CD4-positive, CD25-positive, alpha-beta regulatory T cell (primary cell): ENCODE data around the gene SIGLEC10. TPM values are rescaled to one million over a fixed set of nuclear protein-coding genes. Genes with fewer than 3 reads are reported as not detected.
"Not testable (repeated sequence)": the region's sequence is repeated elsewhere in the genome, so short reads cannot be mapped to it uniquely, and the experiment has no call there.

Experiments
- ATAC-seq, 2 donors: fragments of 150-1000 bp; cut with Tn5 transposase; one replicate each; pipeline ENCODE4 v1.10.0; 2021; ENCODE audit warnings: low read depth in 2 of 2, moderate number of reproducible peaks in 2 of 2, moderate library complexity in 1 of 2
- DNase-seq, 3 donors: peaks; one replicate each; pipeline versions ENCODE4 v3.0.0 to v3.0.0-alpha.2; 2012 to 2022; ENCODE audit warnings: mixed read lengths in 1 of 3
- H3K27ac ChIP-seq: one replicate; pipeline ENCODE4 v1.7.0; 2013; ENCODE audit warnings: mild to moderate bottlenecking, low read length; ENCODE audit not compliant: insufficient read depth, poor library complexity, severe bottlenecking
- H3K27me3 ChIP-seq: one replicate; pipeline ENCODE4 v1.7.0; 2013; ENCODE audit warnings: low read length; ENCODE audit not compliant: control insufficient read depth, insufficient read depth
- H3K36me3 ChIP-seq: one replicate; pipeline ENCODE4 v1.7.0; 2013; ENCODE audit warnings: mild to moderate bottlenecking, low read length, moderate library complexity; ENCODE audit not compliant: control insufficient read depth, insufficient read depth
- H3K4me1 ChIP-seq: 2 replicates; pipeline ENCODE4 v1.7.0; 2013; ENCODE audit warnings: mild to moderate bottlenecking, low read length; ENCODE audit not compliant: insufficient read depth, control insufficient read depth, poor library complexity, severe bottlenecking
- H3K4me3 ChIP-seq: one replicate; pipeline ENCODE4 v1.7.0; 2013; ENCODE audit warnings: low read depth, mild to moderate bottlenecking, low read length, moderate library complexity
- H3K9me3 ChIP-seq, 2 experiments: 1 replicate in 1 of 2; 2 replicates in 1 of 2; pipeline ENCODE4 v1.7.0; 2013; ENCODE audit warnings: low read length in 2 of 2, mild to moderate bottlenecking in 1 of 2, moderate library complexity in 1 of 2; ENCODE audit not compliant: control insufficient read depth in 2 of 2
- H3K27ac Mint-ChIP-seq, 3 donors: one replicate each; pipeline ENCODE4 v1.8.0; 2020 to 2022; ENCODE audit warnings: mild to moderate bottlenecking in 3 of 3, mixed read lengths in 3 of 3, moderate library complexity in 2 of 3
- H3K27me3 Mint-ChIP-seq: one replicate; pipeline ENCODE4 v1.8.0; 2022; ENCODE audit warnings: mild to moderate bottlenecking, mixed read lengths
- H3K36me3 Mint-ChIP-seq: one replicate; pipeline ENCODE4 v1.8.0; 2020; ENCODE audit warnings: mixed read lengths
- H3K4me1 Mint-ChIP-seq, 4 donors: one replicate each; pipeline ENCODE4 v1.8.0; 2020 to 2022; ENCODE audit warnings: mixed read lengths in 4 of 4, mild to moderate bottlenecking in 1 of 4
- H3K4me3 Mint-ChIP-seq, 4 donors: one replicate each; pipeline ENCODE4 v1.8.0; 2020 to 2022; ENCODE audit warnings: mild to moderate bottlenecking in 4 of 4, mixed read lengths in 4 of 4, moderate library complexity in 3 of 4
- H3K9me3 Mint-ChIP-seq, 7 donors: one replicate each; pipeline ENCODE4 v1.8.0; 2020 to 2022; ENCODE audit warnings: mixed read lengths in 7 of 7, mild to moderate bottlenecking in 3 of 7, moderate library complexity in 2 of 7
- polyA plus RNA-seq, 4 donors: library from polyadenylated mRNA; unstranded; fragments of 300-500 nt; fragmentation: Illumina TruSeq; gene quantifications; one replicate each; pipeline ENCODE4 v1.2.3, GENCODE V29; 2021
- total RNA-seq: library from RNA; stranded (reverse); gene quantifications from one replicate; pipeline ENCODE4 v1.2.3, GENCODE V29; 2022

The SIGLEC10 gene
- total and polyA plus RNA-seq, 5 donors from 2014 or later = 0.15 to 0.37 (median 0.27) TPM; not detected in 1

GRCh38 chr19:51416422-51416821, 1.0 kb downstream of the SIGLEC10 start:
- H3K27me3 Mint-ChIP-seq = peaks cover 18% of the 10 kb centered on the region
- H3K36me3 Mint-ChIP-seq, ATAC-seq, H3K36me3 ChIP-seq, H3K9me3 Mint-ChIP-seq, DNase-seq, H3K27me3 ChIP-seq, H3K4me3 ChIP-seq, H3K4me1 Mint-ChIP-seq, H3K4me1 ChIP-seq, H3K9me3 ChIP-seq, H3K27ac Mint-ChIP-seq, H3K27ac ChIP-seq, H3K4me3 Mint-ChIP-seq: not testable (repeated sequence)

DNA sequence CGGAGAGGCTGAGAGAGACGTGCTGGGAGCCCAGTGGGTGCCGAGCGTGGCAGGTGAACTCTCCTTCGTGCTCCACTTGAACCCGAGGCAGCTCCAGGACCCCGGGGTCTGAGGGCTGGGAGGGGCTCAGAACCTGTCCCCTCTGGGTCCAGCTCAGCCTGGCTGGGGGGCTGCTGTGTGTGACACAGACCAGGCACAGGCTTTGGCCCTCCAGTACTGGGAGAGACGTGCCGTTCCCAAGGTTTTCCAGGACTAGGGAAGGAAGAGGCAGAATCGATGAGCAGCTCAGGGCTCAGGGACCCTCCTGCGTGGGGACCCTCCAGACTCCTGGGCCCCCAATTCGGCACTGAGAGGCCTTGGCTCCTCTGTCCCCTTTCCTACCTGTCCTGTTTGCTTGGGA, 2.3 kb downstream of the SIGLEC10 start:
- no peaks in the 10 kb centered on the region for H3K9me3 Mint-ChIP-seq
- peaks cover 0 to 3% (median 0%) of the 10 kb centered on the region in 4 donors for H3K4me1 Mint-ChIP-seq
- Histone ChIP-seq H3K9me3 (no peaks in the 10 kb centered on the region), H3K27me3 (no peaks in the 10 kb centered on the region), H3K4me1 (no peaks in the 10 kb centered on the region), H3K36me3 (no peaks in the 10 kb centered on the region), H3K4me3 (no peak overlapping the region), H3K27ac (no peak overlapping the region)
- DNase-seq (no peak), ATAC-seq (no peak)
- no peaks in the 10 kb centered on the region for H3K36me3 Mint-ChIP-seq
- H3K27ac Mint-ChIP-seq = no peak overlapping the region
- H3K4me3 Mint-ChIP-seq = no peak overlapping the region
- peaks cover 12% of the 10 kb centered on the region for H3K27me3 Mint-ChIP-seq

DNA sequence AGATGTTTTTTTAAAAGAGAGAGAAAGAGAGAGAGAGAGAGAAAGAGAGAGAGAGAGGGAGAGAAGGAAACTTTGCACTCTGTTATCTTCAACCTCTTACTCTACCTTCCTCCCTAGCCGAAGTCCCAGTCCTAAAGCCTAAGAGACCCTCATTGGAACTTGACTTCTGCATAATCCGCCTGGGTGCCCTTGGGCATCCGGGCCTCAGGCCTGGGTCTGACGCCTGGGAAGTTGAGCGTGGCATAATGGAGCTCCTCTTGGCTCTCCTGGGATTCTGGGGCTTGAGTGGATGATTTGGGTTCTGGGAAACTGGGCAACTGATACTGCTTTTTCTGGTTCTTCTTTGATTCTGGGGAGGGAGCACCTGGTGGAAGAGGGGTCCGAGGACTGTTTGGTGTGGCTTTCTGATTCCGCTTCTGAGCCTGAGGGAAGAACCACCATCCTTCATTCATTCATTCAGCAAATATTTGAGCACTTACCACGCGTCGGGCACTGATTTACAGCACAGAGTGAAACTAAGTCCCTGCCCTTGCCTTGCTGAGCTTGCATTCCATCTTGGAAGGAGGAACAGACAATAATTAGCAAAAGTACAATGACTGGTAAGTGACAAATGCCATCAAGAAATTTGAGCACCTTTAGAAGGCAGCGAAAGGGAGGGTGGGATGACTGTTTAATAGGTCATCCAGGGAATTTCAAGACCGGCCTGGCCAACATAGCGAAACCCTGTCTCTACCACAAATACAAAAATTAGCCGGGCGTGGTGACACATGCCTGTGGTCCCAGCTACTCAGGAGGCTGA, 6.3 kb downstream of the SIGLEC10 start:
- Histone ChIP-seq H3K4me3 (no peak overlapping the region), H3K27me3 (no peaks in the 10 kb centered on the region), H3K9me3 (no peaks in the 10 kb centered on the region), H3K4me1 (no peaks in the 10 kb centered on the region), H3K27ac (no peak overlapping the region), H3K36me3 (no peaks in the 10 kb centered on the region)
- H3K4me3 Mint-ChIP-seq = no peak overlapping the region
- no peak overlapping the region for H3K27ac Mint-ChIP-seq
- peaks cover 0 to 1% (median 0%) of the 10 kb centered on the region in 7 donors for H3K9me3 Mint-ChIP-seq
- H3K4me1 Mint-ChIP-seq = peaks cover 0 to 2% (median 0%) of the 10 kb centered on the region in 4 donors
- no peak for ATAC-seq
- H3K27me3 Mint-ChIP-seq = peaks cover 11% of the 10 kb centered on the region
- DNase-seq = no peak
- no peaks in the 10 kb centered on the region for H3K36me3 Mint-ChIP-seq

GRCh38 chr19:51407511-51408131, 9.8 kb downstream of the SIGLEC10 start:
- Mint-ChIP-seq H3K36me3 (no peaks in the 10 kb centered on the region), H3K27ac (no peak overlapping the region), H3K4me1 (peaks cover 0 to 2% (median 0%) of the 10 kb centered on the region in 4 donors), H3K4me3 (no peak overlapping the region), H3K9me3 (peaks cover 0 to 12% (median 0%) of the 10 kb centered on the region in 7 donors), H3K27me3 (peaks cover 5% of the 10 kb centered on the region)
- Histone ChIP-seq H3K36me3 (no peaks in the 10 kb centered on the region), H3K27ac (no peak overlapping the region), H3K4me1 (no peaks in the 10 kb centered on the region), H3K9me3 (peaks cover 0 to 5% of the 10 kb centered on the region in 2 experiments), H3K4me3 (no peak overlapping the region), H3K27me3 (no peaks in the 10 kb centered on the region)
- ATAC-seq (peak; percentile 43 to 52), DNase-seq (peak in 1 of 3 donors; percentile 54)

DNA sequence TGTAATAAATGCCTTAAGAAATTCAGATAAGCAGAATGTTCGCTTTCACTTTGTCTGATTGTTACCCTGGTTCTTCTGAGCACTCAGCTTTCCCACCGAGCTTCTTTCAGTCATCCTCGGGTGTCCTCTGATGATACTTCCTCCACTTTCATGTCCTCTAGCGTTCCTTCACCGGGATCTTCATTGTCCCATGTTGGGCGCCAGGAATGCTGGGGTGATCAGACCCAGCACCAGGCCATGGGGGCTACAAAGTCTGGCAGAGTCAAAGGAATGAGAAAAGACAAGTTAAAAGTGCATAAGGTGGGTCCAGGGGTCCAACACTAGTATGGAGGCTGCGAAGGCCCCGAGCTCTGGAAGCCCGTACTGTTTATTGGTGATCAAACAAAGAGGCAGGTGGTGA, 15.3 kb downstream of the SIGLEC10 start:
- H3K4me3 ChIP-seq = no peak overlapping the region
- ATAC-seq = no peak
- no peak overlapping the region for H3K27ac Mint-ChIP-seq

GRCh38 chr19:51399936-51400335, 17.5 kb downstream of the SIGLEC10 start:
- not testable (repeated sequence) for H3K27ac ChIP-seq, H3K27me3 ChIP-seq, H3K4me1 ChIP-seq, H3K4me3 ChIP-seq, ATAC-seq, H3K27ac Mint-ChIP-seq, H3K36me3 ChIP-seq, H3K27me3 Mint-ChIP-seq, DNase-seq, H3K36me3 Mint-ChIP-seq, H3K4me3 Mint-ChIP-seq
- Mint-ChIP-seq H3K4me1 (peaks cover under 1 to 13% (median 4%) of the 10 kb centered on the region in 4 donors), H3K9me3 (peaks cover 0 to 21% (median 7%) of the 10 kb centered on the region in 7 donors)
- H3K9me3 ChIP-seq = peaks cover 7 to 15% of the 10 kb centered on the region in 2 experiments

More for the DNA sequence above, 15.3 kb downstream of the SIGLEC10 start:
- DNase-seq = no peak
- H3K27me3 Mint-ChIP-seq = no peaks in the 10 kb centered on the region
- H3K4me3 Mint-ChIP-seq = no peak overlapping the region
- H3K36me3 Mint-ChIP-seq = no peaks in the 10 kb centered on the region
- H3K9me3 Mint-ChIP-seq = peaks cover 0 to 21% (median 7%) of the 10 kb centered on the region in 7 donors
- peaks cover 0 to 10% (median 4%) of the 10 kb centered on the region in 4 donors for H3K4me1 Mint-ChIP-seq
- no peaks in the 10 kb centered on the region for H3K27me3 ChIP-seq
- no peaks in the 10 kb centered on the region for H3K4me1 ChIP-seq
- peaks cover 7 to 15% of the 10 kb centered on the region in 2 experiments for H3K9me3 ChIP-seq
- no peak overlapping the region for H3K27ac ChIP-seq
- H3K36me3 ChIP-seq = no peaks in the 10 kb centered on the region

DNA sequence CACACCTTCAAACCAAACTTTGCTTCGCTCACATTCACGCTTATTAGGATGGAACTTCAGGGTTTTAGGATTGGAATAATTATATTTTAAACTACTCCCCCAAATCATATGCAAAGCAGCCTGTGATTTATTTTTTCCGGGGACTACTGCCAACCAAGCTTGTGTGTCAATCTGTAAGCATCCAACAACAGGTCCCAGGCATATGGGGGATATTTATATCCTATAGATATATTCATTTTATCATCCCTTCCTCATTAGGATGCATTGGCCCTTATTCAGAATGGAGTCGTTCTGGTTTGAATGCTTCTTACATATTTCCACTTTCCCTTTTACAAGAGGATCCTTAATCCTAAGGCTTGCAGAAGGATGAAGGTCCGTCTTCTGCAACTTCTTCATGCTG, 18.2 kb downstream of the SIGLEC10 start:
- no peak for DNase-seq
- peaks cover 6 to 20% (median 7%) of the 10 kb centered on the region in 4 donors for H3K4me1 Mint-ChIP-seq
- no peak overlapping the region for H3K4me3 ChIP-seq

More for the DNA sequence above, 18.2 kb downstream of the SIGLEC10 start:
- Histone ChIP-seq H3K27ac (no peak overlapping the region), H3K9me3 (peaks cover 7 to 15% of the 10 kb centered on the region in 2 experiments), H3K36me3 (no peaks in the 10 kb centered on the region), H3K27me3 (no peaks in the 10 kb centered on the region), H3K4me1 (peaks cover 7% of the 10 kb centered on the region)
- Mint-ChIP-seq H3K9me3 (peaks cover 0 to 21% (median 7%) of the 10 kb centered on the region in 7 donors), H3K27me3 (no peaks in the 10 kb centered on the region), H3K36me3 (no peaks in the 10 kb centered on the region), H3K27ac (no peak overlapping the region), H3K4me3 (no peak overlapping the region)
- no peak for ATAC-seq
